B cell (primary cell): ENCODE measurements around the gene SP8. TPM values are rescaled to one million over a fixed set of nuclear protein-coding genes. Genes with fewer than 3 reads are reported as not detected.

Source experiments
- ATAC-seq: fragments of 200-7000 bp; cut with Tn5 transposase; one replicate; pipeline ENCODE4 v1.10.0; 2021; ENCODE audit warnings: low read depth, mild to moderate bottlenecking, moderate number of reproducible peaks, moderate library complexity
- CTCF ChIA-PET: fragments of 350-600 bp; sonication (Branson Sonifier 250); formaldehyde crosslinking; loops from one replicate; lab custom pipeline; 2021; ENCODE audit warnings: antibody characterized with exemption, inconsistent platforms; lab: Charles Lee
- POLR2A ChIA-PET: fragments of 350-600 bp; sonication (Branson Sonifier 250); formaldehyde crosslinking; loops from one replicate; lab custom pipeline; 2021; ENCODE audit warnings: antibody characterized with exemption; lab: Charles Lee
- DNase-seq: peaks from one replicate; pipeline ENCODE4 v3.0.0; 2013
- H2AFZ ChIP-seq: 2 replicates; pipeline ENCODE4 v1.6.1; 2012; ENCODE audit warnings: mild to moderate bottlenecking, low read depth, low read length; ENCODE audit not compliant: insufficient read depth, poor library complexity, severe bottlenecking
- H3K27ac ChIP-seq, 2 donors: 1 replicate in 1 of 2; 2 replicates in 1 of 2; pipeline ENCODE4 v1.5.1; 2012 to 2013; ENCODE audit warnings: low read length in 2 of 2, mild to moderate bottlenecking in 2 of 2, moderate library complexity in 1 of 2
- H3K27me3 ChIP-seq, 4 experiments: fragments of 200-600 bp in 1 of 4; sonication (generic) in 1 of 4; replicated peaks in 1 of 4; 1 replicate in 2 of 4; 2 replicates in 2 of 4; pipeline versions ENCODE4 v1.6.1 to v1.7.0; 2013 to 2016; ENCODE audit warnings: low read length in 3 of 4, mild to moderate bottlenecking in 2 of 4, mixed read lengths in 1 of 4, moderate library complexity in 1 of 4; ENCODE audit not compliant: insufficient read depth in 4 of 4, control insufficient read depth in 3 of 4; ENCODE audit errors: control extremely low read depth in 1 of 4
- H3K36me3 ChIP-seq, 2 experiments: replicated peaks in 1 of 2; 1 replicate in 1 of 2; 2 replicates in 1 of 2; pipeline versions ENCODE4 v1.6.1 to v1.7.1; 2013; ENCODE audit warnings: low read length in 1 of 2; ENCODE audit not compliant: insufficient read depth in 2 of 2, control insufficient read depth in 1 of 2; ENCODE audit errors: control extremely low read depth in 1 of 2, extremely low read depth in 1 of 2
- H3K4me1 ChIP-seq, 2 donors: fragments of 200-600 bp in 1 of 2; sonication (generic) in 1 of 2; 1 replicate in 1 of 2; 2 replicates in 1 of 2; pipeline versions ENCODE4 v1.5.1 to v1.6.1; 2013 to 2017; ENCODE audit warnings: low read length in 2 of 2; ENCODE audit not compliant: control insufficient read depth in 2 of 2, insufficient read depth in 2 of 2
- H3K4me2 ChIP-seq: replicated peaks from 2 replicates; pipeline ENCODE3; 2012; ENCODE audit warnings: mild to moderate bottlenecking, low read depth, low read length; ENCODE audit not compliant: poor library complexity, severe bottlenecking
- H3K4me3 ChIP-seq, 5 experiments: fragments of 200-600 bp in 1 of 5; sonication (generic) in 1 of 5; 1 replicate in 3 of 5; 2 replicates in 2 of 5; pipeline versions ENCODE4 v1.5.1 to v1.7.0; 2011 to 2016; ENCODE audit warnings: low read length in 4 of 5, mild to moderate bottlenecking in 4 of 5, low read depth in 2 of 5, control low read depth in 1 of 5, moderate library complexity in 1 of 5; ENCODE audit not compliant: insufficient read depth in 1 of 5; ENCODE audit errors: control extremely low read depth in 1 of 5, extremely low read depth in 1 of 5
- H3K79me2 ChIP-seq: fragments of 200-600 bp; sonication (generic); one replicate; pipeline ENCODE4 v1.6.0; 2016; ENCODE audit warnings: low read length; ENCODE audit not compliant: control insufficient read depth, insufficient read depth
- H3K9ac ChIP-seq: fragments of 200-600 bp; sonication (generic); 2 replicates; pipeline ENCODE4 v1.6.1; 2017; ENCODE audit warnings: mild to moderate bottlenecking, low read length, moderate library complexity
- H3K9me3 ChIP-seq, 3 donors: one replicate each; pipeline versions ENCODE4 v1.6.1 to v1.7.1; 2013; ENCODE audit warnings: low read length in 2 of 3; ENCODE audit not compliant: control insufficient read depth in 2 of 3, insufficient read depth in 1 of 3; ENCODE audit errors: control extremely low read depth in 1 of 3
- H4K20me1 ChIP-seq: 2 replicates; pipeline ENCODE4 v1.6.0; 2012; ENCODE audit warnings: mild to moderate bottlenecking, low read length; ENCODE audit not compliant: insufficient read depth, control insufficient read depth, poor library complexity, severe bottlenecking
- H3K27ac Mint-ChIP-seq: one replicate; pipeline ENCODE4 v1.8.0; 2021; ENCODE audit warnings: mixed read lengths
- H3K27me3 Mint-ChIP-seq: one replicate; pipeline ENCODE4 v1.8.0; 2021; ENCODE audit warnings: mixed read lengths
- H3K4me1 Mint-ChIP-seq: one replicate; pipeline ENCODE4 v1.8.0; 2021; ENCODE audit warnings: mixed read lengths
- H3K4me3 Mint-ChIP-seq: one replicate; pipeline ENCODE4 v1.8.0; 2021; ENCODE audit warnings: mixed read lengths
- H3K9me3 Mint-ChIP-seq: one replicate; pipeline ENCODE4 v1.8.0; 2022; ENCODE audit warnings: mixed read lengths; ENCODE audit not compliant: insufficient read depth
- EZH2 ChIP-seq: IDR thresholded peaks from 2 replicates; pipeline ENCODE4 v1.6.1; 2012; ENCODE audit warnings: borderline replicate concordance, low read depth, mild to moderate bottlenecking, moderate library complexity, low read length; ENCODE audit not compliant: insufficient read depth, poor library complexity, severe bottlenecking
- WGBS: methylation state at CpG from one replicate; pipeline ENCODE4 v1.1.5; 2013; ENCODE audit warnings: missing lambda C conversion rate; ENCODE audit not compliant: insufficient coverage; 5-methylcytosine and 5-hydroxymethylcytosine counted together
- intact Hi-C: fragments of 100-400 bp; cut with micrococcal nuclease; formaldehyde crosslinking; loops from one replicate; pipeline ENCODE4 v1.10.0; 2022
- polyA plus RNA-seq: library from polyadenylated mRNA; depleted of rRNA; stranded (reverse); fragments of >200 nt; gene quantifications from 2 replicates; pipeline ENCODE4 v1.2.3, GENCODE V29; 2012
- total RNA-seq, 2 donors: library from RNA; stranded (reverse); fragments of 120-200 nt in 1 of 2; gene quantifications; 1 replicate in 1 of 2; 2 replicates in 1 of 2; pipeline versions ENCODE4 v1.2.3 to v1.2.4, GENCODE V29; 2013 to 2022
- TF ChIP-seq, protein P1 (sequence below): fragments of 200-600 bp; IDR thresholded peaks from one replicate; pipeline ENCODE4 v1.8.0; 2022; ENCODE audit warnings: antibody characterized with exemption, mild to moderate bottlenecking

Gene SP8
- total and polyA plus RNA-seq, 2 donors (not counting 1 experiment from before 2014, with no cell fraction given): not detected

GRCh38 chr7:20749906-20750305 lies 36.8 kb downstream of the SP8 start:
- ATAC-seq: no peak
- TF ChIP-seq, protein P1, sequence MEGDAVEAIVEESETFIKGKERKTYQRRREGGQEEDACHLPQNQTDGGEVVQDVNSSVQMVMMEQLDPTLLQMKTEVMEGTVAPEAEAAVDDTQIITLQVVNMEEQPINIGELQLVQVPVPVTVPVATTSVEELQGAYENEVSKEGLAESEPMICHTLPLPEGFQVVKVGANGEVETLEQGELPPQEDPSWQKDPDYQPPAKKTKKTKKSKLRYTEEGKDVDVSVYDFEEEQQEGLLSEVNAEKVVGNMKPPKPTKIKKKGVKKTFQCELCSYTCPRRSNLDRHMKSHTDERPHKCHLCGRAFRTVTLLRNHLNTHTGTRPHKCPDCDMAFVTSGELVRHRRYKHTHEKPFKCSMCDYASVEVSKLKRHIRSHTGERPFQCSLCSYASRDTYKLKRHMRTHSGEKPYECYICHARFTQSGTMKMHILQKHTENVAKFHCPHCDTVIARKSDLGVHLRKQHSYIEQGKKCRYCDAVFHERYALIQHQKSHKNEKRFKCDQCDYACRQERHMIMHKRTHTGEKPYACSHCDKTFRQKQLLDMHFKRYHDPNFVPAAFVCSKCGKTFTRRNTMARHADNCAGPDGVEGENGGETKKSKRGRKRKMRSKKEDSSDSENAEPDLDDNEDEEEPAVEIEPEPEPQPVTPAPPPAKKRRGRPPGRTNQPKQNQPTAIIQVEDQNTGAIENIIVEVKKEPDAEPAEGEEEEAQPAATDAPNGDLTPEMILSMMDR: no peak
- no peaks in the 10 kb centered on the region for H3K9me3 Mint-ChIP-seq
- no peaks in the 10 kb centered on the region for H4K20me1 ChIP-seq
- no peaks in the 10 kb centered on the region for H3K36me3 ChIP-seq
- ChIA-PET POLR2A (no interaction called here), CTCF (no interaction called here)
- no peak overlapping the region for H2AFZ ChIP-seq
- no peaks in the 10 kb centered on the region for H3K4me1 ChIP-seq
- H3K27me3 Mint-ChIP-seq: peaks cover 3% of the 10 kb centered on the region
- DNase-seq: no peak
- H3K27ac ChIP-seq: no peak overlapping the region
- H3K79me2 ChIP-seq: no peaks in the 10 kb centered on the region
- intact Hi-C loops: no loop called here
- no peak overlapping the region for H3K4me3 Mint-ChIP-seq
- H3K4me2 ChIP-seq: no peak overlapping the region
- no peaks in the 10 kb centered on the region for H3K9me3 ChIP-seq
- no CpG with 5 or more reads among the region's 1 CpG for WGBS
- H3K9ac ChIP-seq: no peak overlapping the region
- H3K27me3 ChIP-seq: no peaks in the 10 kb centered on the region
- H3K4me1 Mint-ChIP-seq: no peaks in the 10 kb centered on the region
- H3K27ac Mint-ChIP-seq: no peak overlapping the region
- no peak overlapping the region for H3K4me3 ChIP-seq

GRCh38 chr7:20748853-20749252 lies 37.8 kb downstream of the SP8 start:
- no peak overlapping the region for H3K27ac Mint-ChIP-seq
- TF ChIP-seq, protein P1: no peak
- no peak for TF ChIP-seq EZH2
- ATAC-seq: no peak
- Histone ChIP-seq H3K4me3 (no peak overlapping the region), H3K4me1 (no peaks in the 10 kb centered on the region), H4K20me1 (no peaks in the 10 kb centered on the region), H3K4me2 (no peak overlapping the region), H2AFZ (no peak overlapping the region), H3K79me2 (no peaks in the 10 kb centered on the region), H3K9me3 (no peaks in the 10 kb centered on the region), H3K27ac (no peak overlapping the region), H3K27me3 (no peaks in the 10 kb centered on the region), H3K9ac (no peak overlapping the region), H3K36me3 (no peaks in the 10 kb centered on the region)
- CTCF ChIA-PET: interaction anchor here (0.7 kb wide), 1 partner anchor 12 kb away, joined by 10 read pairs; no protein-coding TSS in a partner anchor
- POLR2A ChIA-PET: no interaction called here
- intact Hi-C loops: no loop called here
- no peak overlapping the region for H3K4me3 Mint-ChIP-seq
- no peak for DNase-seq
- no peaks in the 10 kb centered on the region for H3K4me1 Mint-ChIP-seq
- H3K9me3 Mint-ChIP-seq: no peaks in the 10 kb centered on the region
- no CpG with 5 or more reads among the region's 1 CpG for WGBS
- H3K27me3 Mint-ChIP-seq: peaks cover 3% of the 10 kb centered on the region
